Measurements from ENCODE around the gene IL22RA2. TPM values are rescaled to one million over a fixed set of nuclear protein-coding genes. Genes with fewer than 3 reads are reported as not detected.

Gene IL22RA2
- total RNA-seq, 1 donor from 2014 or later = not detected

DNA sequence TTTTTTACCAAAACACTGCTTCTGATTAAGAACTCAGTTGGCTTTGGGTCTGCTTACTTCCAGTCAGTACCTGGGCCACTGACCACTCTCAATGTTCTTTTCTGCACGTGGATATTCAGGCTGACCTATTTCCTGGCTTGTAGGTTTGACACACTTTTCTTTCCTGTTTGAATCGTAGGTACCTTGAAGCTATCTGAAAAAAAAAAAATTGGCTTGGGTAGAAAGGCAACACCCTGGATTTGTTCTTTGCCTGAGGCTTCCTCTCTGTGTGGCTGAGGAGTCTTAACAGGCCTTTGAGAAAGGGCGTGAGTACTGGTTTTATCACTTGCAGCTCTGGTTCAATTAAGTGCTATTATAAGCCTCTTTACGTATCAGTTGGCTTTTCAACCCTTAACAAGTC, 68.1 kb downstream of the IL22RA2 start:
- Histone ChIP-seq H3K4me1 (no peaks in the 10 kb centered on the region), H3K27me3 (ENCODE audit: low read depth) (no peaks in the 10 kb centered on the region), H3K36me3 (no peaks in the 10 kb centered on the region), H3K9me3 (no peaks in the 10 kb centered on the region), H3K27ac (no peak overlapping the region), H3K4me3 (no peak overlapping the region)
- intact Hi-C loops (cut with DNase I) = no loop called here
- ATAC-seq (no peak), DNase-seq (no peak)
- TF ChIP-seq, protein P1, sequence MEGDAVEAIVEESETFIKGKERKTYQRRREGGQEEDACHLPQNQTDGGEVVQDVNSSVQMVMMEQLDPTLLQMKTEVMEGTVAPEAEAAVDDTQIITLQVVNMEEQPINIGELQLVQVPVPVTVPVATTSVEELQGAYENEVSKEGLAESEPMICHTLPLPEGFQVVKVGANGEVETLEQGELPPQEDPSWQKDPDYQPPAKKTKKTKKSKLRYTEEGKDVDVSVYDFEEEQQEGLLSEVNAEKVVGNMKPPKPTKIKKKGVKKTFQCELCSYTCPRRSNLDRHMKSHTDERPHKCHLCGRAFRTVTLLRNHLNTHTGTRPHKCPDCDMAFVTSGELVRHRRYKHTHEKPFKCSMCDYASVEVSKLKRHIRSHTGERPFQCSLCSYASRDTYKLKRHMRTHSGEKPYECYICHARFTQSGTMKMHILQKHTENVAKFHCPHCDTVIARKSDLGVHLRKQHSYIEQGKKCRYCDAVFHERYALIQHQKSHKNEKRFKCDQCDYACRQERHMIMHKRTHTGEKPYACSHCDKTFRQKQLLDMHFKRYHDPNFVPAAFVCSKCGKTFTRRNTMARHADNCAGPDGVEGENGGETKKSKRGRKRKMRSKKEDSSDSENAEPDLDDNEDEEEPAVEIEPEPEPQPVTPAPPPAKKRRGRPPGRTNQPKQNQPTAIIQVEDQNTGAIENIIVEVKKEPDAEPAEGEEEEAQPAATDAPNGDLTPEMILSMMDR (IDR thresholded peaks at IDR 0.05) = no peak

DNA sequence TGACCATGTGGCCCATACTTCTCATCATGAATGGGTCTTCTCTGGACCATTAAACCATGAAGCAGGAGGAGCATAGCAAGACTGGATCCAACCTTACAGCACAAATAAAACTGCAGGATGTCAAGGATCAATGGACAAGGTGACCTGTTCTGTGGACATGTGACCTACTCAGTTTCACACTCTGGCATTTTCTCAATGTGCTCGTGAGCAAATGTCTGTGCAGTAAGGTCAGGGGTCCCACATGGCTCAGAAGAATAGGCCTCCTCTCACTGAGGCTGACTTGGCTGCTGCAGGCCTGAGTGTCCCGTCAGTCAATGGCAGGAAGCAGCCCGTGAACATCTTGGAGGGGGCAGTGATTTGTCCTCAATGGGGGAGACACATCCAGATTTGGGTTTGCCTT, 68.5 kb downstream of the IL22RA2 start:
- ATAC-seq (no peak), DNase-seq (no peak)
- H3K36me3 ChIP-seq = no peaks in the 10 kb centered on the region
- no peaks in the 10 kb centered on the region for H3K9me3 ChIP-seq
- no peak overlapping the region for H3K27ac ChIP-seq
- H3K4me1 ChIP-seq = no peaks in the 10 kb centered on the region
- intact Hi-C loops (cut with DNase I) = no loop called here
- H3K27me3 ChIP-seq (ENCODE audit: low read depth) = no peaks in the 10 kb centered on the region
- no peak overlapping the region for H3K4me3 ChIP-seq
- TF ChIP-seq, protein P1 (IDR thresholded peaks at IDR 0.05) = no peak

DNA sequence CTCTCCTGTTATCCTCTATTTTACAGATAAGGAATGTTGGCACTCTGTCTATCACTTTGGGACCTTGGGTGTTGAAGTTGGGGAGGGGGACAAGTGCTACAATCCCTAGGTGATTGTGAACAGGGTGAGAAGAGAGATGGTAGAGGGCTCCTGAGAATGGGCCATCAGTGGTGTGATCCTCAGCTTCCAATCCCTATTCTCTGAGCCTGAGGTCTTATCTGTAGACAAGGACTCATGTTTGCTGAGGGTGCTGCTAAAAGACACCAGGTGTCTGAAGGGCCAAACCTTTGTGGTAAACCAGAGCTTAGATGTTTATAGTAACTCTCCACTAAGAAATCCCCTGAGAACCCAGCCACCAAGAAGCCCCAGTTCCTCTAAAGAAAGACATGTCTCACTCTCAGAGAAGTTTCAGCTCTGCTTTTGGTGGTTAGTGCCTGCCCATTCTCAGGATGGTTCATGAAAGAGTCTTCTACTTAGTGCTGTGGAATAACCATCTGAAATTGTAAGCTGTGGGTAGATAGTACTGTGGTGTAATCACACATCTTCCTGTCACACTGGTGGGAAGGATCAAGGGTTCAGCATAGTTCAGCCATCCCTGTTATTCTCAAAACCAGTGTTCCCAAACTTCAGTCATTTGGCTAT, 70.5 kb downstream of the IL22RA2 start:
- no peak overlapping the region for H3K4me3 ChIP-seq
- intact Hi-C loops (cut with DNase I) = no loop called here
- no peak overlapping the region for H3K27ac ChIP-seq
- H3K27me3 ChIP-seq (ENCODE audit: low read depth) = no peaks in the 10 kb centered on the region
- TF ChIP-seq, protein P1 (IDR thresholded peaks at IDR 0.05) = no peak
- H3K9me3 ChIP-seq = no peaks in the 10 kb centered on the region
- ATAC-seq = no peak
- H3K36me3 ChIP-seq = no peaks in the 10 kb centered on the region
- H3K4me1 ChIP-seq = no peaks in the 10 kb centered on the region
- DNase-seq = no peak

DNA sequence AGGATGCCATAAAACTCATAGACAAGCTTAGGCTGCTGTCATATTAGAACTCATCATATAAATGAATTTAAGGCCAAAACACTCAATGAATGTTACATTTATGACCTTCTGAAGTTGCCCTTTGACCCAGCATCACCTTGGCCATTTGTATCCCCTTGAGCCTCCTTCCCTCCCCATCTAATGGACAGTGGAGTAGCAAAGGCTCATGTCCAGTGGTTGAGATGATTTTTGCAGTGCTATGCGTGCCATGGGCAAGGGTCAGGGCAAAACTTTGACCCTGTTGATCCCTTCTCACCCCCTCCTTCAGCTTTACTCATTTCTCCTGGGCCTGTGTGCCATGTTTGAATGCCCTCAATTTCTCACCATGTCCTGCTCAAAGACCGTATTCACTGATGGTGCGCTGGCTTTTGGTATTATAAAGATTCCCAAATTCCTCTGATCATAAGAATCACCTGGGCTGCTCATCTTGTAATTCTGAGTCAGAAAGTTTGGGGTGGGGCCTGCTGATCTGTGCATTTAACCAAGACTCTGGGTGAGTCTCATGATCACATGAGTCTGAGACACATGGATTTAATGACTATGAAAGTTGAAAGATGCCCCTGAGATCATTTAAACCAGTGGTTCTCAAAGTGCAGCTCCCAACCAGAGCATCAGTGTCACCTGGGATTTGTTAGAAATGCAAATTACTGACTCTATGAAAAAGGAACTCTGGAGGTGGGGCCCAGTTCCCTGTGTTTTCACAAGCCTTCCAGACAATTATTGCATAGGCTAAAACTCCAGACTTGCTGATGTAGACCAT, 71.2 kb downstream of the IL22RA2 start:
- TF ChIP-seq, protein P1 (IDR thresholded peaks at IDR 0.05) = no peak

DNA sequence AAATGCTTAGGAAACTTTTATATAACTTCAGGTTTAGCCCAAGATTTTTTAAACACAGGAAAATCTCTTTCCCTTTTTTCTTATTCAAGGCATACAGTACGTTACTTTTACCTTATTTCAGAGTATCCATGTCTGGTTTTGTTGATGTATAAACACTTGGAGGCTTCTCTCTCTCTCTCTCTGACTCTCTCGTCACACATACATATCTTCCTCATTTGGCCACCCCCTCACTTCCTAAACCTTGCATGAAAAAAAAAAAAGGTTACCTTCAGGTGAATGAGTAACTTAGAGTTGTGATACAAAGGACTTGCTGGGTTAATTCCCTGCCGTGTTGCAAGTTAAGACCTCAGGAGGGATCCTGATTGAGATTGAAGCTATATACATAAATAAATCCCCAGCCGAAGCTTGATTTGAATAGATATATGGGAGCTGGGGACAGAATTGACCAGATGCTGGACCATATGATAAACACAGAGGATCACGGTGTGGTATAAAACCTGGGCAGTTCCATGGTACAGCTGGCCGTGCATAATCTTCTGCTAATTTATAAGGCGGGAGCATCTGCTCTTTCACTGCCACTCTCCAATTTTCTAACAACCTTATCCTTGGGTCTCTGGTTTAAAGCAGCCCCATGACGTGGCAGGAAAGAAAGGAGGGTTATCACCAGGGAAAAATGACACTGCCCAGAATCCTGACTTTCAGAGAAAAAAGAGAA, 73.6 kb downstream of the IL22RA2 start:
- no peaks in the 10 kb centered on the region for H3K27me3 ChIP-seq (ENCODE audit: low read depth)
- peaks cover 10% of the 10 kb centered on the region for H3K4me1 ChIP-seq
- H3K4me3 ChIP-seq = no peak overlapping the region
- no peak for DNase-seq
- H3K27ac ChIP-seq = no peak overlapping the region
- TF ChIP-seq, protein P1 (IDR thresholded peaks at IDR 0.05) = no peak
- H3K36me3 ChIP-seq = no peaks in the 10 kb centered on the region
- no peaks in the 10 kb centered on the region for H3K9me3 ChIP-seq
- ATAC-seq = no peak
- intact Hi-C loops (cut with DNase I) = no loop called here

More for the DNA sequence above, 71.2 kb downstream of the IL22RA2 start:
- no peak overlapping the region for H3K27ac ChIP-seq
- no peaks in the 10 kb centered on the region for H3K9me3 ChIP-seq
- no peak for ATAC-seq
- H3K27me3 ChIP-seq (ENCODE audit: low read depth) = no peaks in the 10 kb centered on the region
- no peak overlapping the region for H3K4me3 ChIP-seq
- H3K4me1 ChIP-seq = no peaks in the 10 kb centered on the region
- no peaks in the 10 kb centered on the region for H3K36me3 ChIP-seq
- no peak for DNase-seq
- intact Hi-C loops (cut with DNase I) = no loop called here
